RWPE2 (cell line): Measurements from ENCODE around the gene ZNF723.

Experiments used
- ATAC-seq: fragments of 200-7000 bp; cut with Tn5 transposase; 3 replicates; pipeline ENCODE4 v1.9.1; 2021; ENCODE audit warnings: low read depth
- DNase-seq: peaks from one replicate; pipeline ENCODE4 v3.0.0-alpha.2; 2020; ENCODE audit warnings: low spot score
- H3K27ac ChIP-seq: fragments of 450-650 bp; 2 replicates; pipeline ENCODE4 v1.5.1; 2017; ENCODE audit warnings: mild to moderate bottlenecking; ENCODE audit not compliant: poor library complexity, severe bottlenecking
- H3K27me3 ChIP-seq: fragments of 250-450 bp; sonication (Bioruptor Pico); 2 replicates; pipeline ENCODE4 v1.5.1; 2021; ENCODE audit warnings: mild to moderate bottlenecking, moderate library complexity; ENCODE audit not compliant: insufficient read depth, poor library complexity, severe bottlenecking
- H3K36me3 ChIP-seq: fragments of 250-450 bp; sonication (Bioruptor Pico); 2 replicates; pipeline ENCODE4 v1.5.1; 2020; ENCODE audit warnings: low read depth, mild to moderate bottlenecking, moderate library complexity
- H3K4me1 ChIP-seq: fragments of 250-450 bp; sonication (Bioruptor Pico); 2 replicates; pipeline ENCODE4 v1.5.1; 2021; ENCODE audit warnings: mild to moderate bottlenecking, moderate library complexity; ENCODE audit not compliant: insufficient read depth, poor library complexity, severe bottlenecking
- H3K4me3 ChIP-seq: fragments of 250-450 bp; sonication (Bioruptor Pico); 2 replicates; pipeline ENCODE4 v1.5.1; 2021; ENCODE audit warnings: mild to moderate bottlenecking, moderate library complexity; ENCODE audit not compliant: severe bottlenecking
- H3K9me3 ChIP-seq: fragments of 250-450 bp; sonication (Bioruptor Pico); 2 replicates; pipeline ENCODE4 v1.5.1; 2021; ENCODE audit warnings: mild to moderate bottlenecking, moderate library complexity; ENCODE audit not compliant: severe bottlenecking
- CTCF ChIP-seq: fragments of 450-650 bp; IDR thresholded peaks from one replicate; pipeline ENCODE4 v1.5.1; 2017; ENCODE audit warnings: mild to moderate bottlenecking, moderate library complexity; ENCODE audit not compliant: poor library complexity, severe bottlenecking

Gene ZNF723

DNA sequence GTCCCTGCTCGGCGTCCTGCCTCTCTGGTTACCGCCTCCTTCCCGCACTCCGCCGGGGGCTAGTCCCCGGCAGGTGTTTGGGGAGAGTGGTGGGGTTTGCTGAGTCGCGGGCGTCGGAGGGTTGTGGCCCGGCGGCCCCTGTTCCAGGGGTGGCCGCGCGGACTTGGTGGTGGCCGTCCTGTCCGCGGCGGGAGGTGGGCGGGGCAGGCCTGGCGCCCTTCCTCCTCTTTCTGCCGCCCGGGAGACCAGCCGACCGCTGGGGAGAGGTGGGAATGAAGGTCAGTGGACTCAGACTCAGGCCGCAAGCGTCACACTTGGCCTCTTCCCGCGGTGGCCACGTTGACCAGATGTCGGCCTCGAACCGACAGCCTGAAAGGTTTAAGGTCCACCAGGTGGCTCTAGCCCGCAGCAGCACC is 61.8 kb downstream of the ZNF723 start:
- DNase-seq: no peak
- no peak overlapping the region for H3K27ac ChIP-seq
- peaks cover 5% of the 10 kb centered on the region for H3K9me3 ChIP-seq
- no peaks in the 10 kb centered on the region for H3K36me3 ChIP-seq
- no peak overlapping the region for H3K4me3 ChIP-seq
- no peaks in the 10 kb centered on the region for H3K27me3 ChIP-seq
- no peak for ATAC-seq
- TF ChIP-seq CTCF: no peak
- H3K4me1 ChIP-seq: no peaks in the 10 kb centered on the region

- no peaks in the 10 kb centered on the region for H3K4me1 ChIP-seq
- DNase-seq (peak; percentile 41), ATAC-seq (no peak)
- peaks cover 12% of the 10 kb centered on the region for H3K9me3 ChIP-seq
- no peaks in the 10 kb centered on the region for H3K27me3 ChIP-seq
- no peak overlapping the region for H3K27ac ChIP-seq
- no peak overlapping the region for H3K4me3 ChIP-seq
- TF ChIP-seq CTCF: no peak
- H3K36me3 ChIP-seq: no peaks in the 10 kb centered on the region
These were observed 69.5 kb downstream of the ZNF723 start for GRCh38 chr19:22901431-22902130.
